22Rv1 (cell line): ENCODE measurements around the gene BPIFB6.

Source experiments
- ZFX ChIP-seq: fragments of 450-650 bp; IDR thresholded peaks from 2 replicates; pipeline ENCODE4 v1.6.1; 2017; ENCODE audit warnings: antibody characterized with exemption, borderline replicate concordance
- TF ChIP-seq, protein P1 (sequence below): fragments of 450-650 bp; IDR thresholded peaks from 2 replicates; pipeline ENCODE4 v1.5.1; 2017; ENCODE audit warnings: mild to moderate bottlenecking

DNA sequence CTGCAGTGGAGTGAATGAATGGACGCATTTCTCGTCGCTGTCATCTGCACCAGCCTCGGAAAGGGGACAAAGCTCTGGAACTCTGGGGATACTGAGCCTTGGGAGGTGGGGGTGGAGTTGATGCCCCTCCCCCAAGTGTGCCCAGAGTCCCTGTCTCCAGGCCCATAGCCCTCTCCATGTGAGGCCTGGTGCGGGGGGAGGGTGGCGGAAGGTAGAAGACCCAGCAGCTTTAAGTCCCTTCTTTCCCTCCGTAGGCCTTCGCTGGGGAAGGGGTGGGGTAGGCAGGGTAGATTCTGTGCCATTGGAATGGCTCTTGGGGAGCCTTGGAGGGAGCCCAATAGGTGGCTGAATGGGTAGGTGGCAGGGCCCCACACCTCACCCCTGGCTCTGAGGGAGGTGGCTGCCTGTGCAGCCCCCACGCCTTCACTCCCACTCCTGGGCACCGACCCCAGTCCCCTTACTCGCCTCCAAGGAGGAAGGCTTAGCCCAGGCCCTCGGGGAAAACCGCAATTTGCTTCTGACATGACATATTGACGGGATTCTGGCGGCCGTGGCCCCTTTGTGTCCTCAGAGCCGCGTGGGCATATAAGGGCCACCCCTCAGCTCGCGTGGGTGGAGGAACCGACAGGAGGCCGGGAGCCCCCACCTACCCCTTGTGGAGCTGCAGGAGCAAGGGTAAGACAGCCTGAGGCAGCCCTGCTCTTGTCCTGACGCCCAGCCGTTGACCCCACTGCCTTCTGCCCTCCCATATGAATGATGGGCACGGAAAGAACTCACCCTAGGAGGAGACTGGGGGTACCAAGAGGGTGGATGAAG, 22.1 kb downstream of the BPIFB6 start, which contains the start of gene BPIFB3:
- TF ChIP-seq, protein P1, sequence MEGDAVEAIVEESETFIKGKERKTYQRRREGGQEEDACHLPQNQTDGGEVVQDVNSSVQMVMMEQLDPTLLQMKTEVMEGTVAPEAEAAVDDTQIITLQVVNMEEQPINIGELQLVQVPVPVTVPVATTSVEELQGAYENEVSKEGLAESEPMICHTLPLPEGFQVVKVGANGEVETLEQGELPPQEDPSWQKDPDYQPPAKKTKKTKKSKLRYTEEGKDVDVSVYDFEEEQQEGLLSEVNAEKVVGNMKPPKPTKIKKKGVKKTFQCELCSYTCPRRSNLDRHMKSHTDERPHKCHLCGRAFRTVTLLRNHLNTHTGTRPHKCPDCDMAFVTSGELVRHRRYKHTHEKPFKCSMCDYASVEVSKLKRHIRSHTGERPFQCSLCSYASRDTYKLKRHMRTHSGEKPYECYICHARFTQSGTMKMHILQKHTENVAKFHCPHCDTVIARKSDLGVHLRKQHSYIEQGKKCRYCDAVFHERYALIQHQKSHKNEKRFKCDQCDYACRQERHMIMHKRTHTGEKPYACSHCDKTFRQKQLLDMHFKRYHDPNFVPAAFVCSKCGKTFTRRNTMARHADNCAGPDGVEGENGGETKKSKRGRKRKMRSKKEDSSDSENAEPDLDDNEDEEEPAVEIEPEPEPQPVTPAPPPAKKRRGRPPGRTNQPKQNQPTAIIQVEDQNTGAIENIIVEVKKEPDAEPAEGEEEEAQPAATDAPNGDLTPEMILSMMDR = no peak
- no peak for TF ChIP-seq ZFX
